ENCODE measurements around the gene ANXA6. TPM values are rescaled to one million over a fixed set of nuclear protein-coding genes. Genes with fewer than 3 reads are reported as not detected.
A peak's percentile ranks its signal among the peaks of the same experiment; 100 is the strongest.

ANXA6 gene
- total and polyA plus RNA-seq, 2 donors from 2014 or later: 107 to 183 TPM

DNA sequence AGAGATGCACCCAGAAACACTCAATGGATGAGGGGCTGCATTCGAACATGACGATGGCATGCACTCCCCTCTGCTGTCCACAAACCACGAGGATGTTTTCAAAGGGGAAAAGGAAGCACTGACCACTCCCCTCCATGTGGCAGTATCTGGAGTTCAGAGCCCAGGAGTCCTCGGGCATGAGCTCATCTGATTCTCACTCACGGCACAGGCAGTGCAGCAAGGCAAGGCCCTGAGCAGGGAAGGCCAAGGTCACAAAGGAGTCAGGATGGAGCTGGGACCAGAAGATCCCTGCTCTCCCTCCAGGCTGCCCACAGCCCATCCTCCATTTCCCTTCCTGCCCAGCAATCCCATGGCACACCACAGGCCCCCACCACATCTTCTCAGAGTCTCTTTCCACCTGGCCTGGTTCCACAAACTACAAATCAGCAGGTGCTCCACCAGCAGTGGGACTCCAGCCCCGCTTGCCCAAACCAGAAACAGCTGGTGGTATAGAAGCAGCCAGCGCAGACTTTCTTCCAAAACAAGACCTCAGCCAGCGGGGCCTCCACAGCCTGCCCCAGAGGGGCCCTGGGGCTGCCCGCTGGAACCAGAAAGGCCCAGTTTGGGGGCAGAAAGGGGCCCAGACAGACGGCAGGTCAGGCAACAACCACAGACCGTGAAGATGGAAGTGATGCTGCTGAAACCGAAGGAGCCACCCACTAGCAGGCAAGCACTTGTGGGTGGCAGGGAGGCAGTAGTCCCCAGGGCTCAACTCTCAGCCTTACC, 89.0 kb downstream of the ANXA6 start:
- Histone ChIP-seq H3K9ac (ENCODE audit: low read length in 3 of 3) (peak overlapping the region in 2 of 3 donors; percentile 37 to 67), H3K9me3 (ENCODE audit: control insufficient read depth in 2 of 3, insufficient read depth in 1 of 3, low read length in 3 of 3) (no peaks in the 10 kb centered on the region), H3K4me1 (ENCODE audit: control insufficient read depth in 2 of 3, insufficient read depth in 2 of 3, low read depth in 1 of 3, low read length in 3 of 3) (peaks cover 0 to 82% (median 70%) of the 10 kb centered on the region in 3 donors), H3K36me3 (ENCODE audit: control insufficient read depth in 2 of 3, insufficient read depth in 3 of 3, low read length in 3 of 3) (peaks cover 0 to 24% (median 4%) of the 10 kb centered on the region in 3 donors), H3K27ac (ENCODE audit: low read depth in 2 of 2, low read length in 2 of 2) (peak overlapping the region; percentile 87 to 88), H3K27me3 (ENCODE audit: control insufficient read depth, insufficient read depth, low read length) (no peaks in the 10 kb centered on the region), H3K4me3 (ENCODE audit: low read length in 3 of 3) (peak overlapping the region in 1 of 3 donors; percentile 18)
- intact Hi-C loops (cut with DNase I): no loop called here
- TF ChIP-seq, protein P1, sequence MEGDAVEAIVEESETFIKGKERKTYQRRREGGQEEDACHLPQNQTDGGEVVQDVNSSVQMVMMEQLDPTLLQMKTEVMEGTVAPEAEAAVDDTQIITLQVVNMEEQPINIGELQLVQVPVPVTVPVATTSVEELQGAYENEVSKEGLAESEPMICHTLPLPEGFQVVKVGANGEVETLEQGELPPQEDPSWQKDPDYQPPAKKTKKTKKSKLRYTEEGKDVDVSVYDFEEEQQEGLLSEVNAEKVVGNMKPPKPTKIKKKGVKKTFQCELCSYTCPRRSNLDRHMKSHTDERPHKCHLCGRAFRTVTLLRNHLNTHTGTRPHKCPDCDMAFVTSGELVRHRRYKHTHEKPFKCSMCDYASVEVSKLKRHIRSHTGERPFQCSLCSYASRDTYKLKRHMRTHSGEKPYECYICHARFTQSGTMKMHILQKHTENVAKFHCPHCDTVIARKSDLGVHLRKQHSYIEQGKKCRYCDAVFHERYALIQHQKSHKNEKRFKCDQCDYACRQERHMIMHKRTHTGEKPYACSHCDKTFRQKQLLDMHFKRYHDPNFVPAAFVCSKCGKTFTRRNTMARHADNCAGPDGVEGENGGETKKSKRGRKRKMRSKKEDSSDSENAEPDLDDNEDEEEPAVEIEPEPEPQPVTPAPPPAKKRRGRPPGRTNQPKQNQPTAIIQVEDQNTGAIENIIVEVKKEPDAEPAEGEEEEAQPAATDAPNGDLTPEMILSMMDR (IDR thresholded peaks at IDR 0.05; ENCODE audit: borderline replicate concordance, extremely low read depth, insufficient read depth): no peak
- FAIRE-seq (no peak), DNase-seq (no peak)

- FAIRE-seq (no peak), DNase-seq (no peak)
- no peak overlapping the region for H3K4me3 ChIP-seq (ENCODE audit: low read length in 3 of 3)
- peaks cover 0 to 87% (median 78%) of the 10 kb centered on the region in 3 donors for H3K4me1 ChIP-seq (ENCODE audit: control insufficient read depth in 2 of 3, insufficient read depth in 2 of 3, low read depth in 1 of 3, low read length in 3 of 3)
- H3K36me3 ChIP-seq (ENCODE audit: control insufficient read depth in 2 of 3, insufficient read depth in 3 of 3, low read length in 3 of 3): peaks cover 0 to 27% (median 4%) of the 10 kb centered on the region in 3 donors
- peak overlapping the region in 2 of 3 donors; percentile 34 to 67 for H3K9ac ChIP-seq (ENCODE audit: low read length in 3 of 3)
- intact Hi-C loops (cut with DNase I): no loop called here
- H3K9me3 ChIP-seq (ENCODE audit: control insufficient read depth in 2 of 3, insufficient read depth in 1 of 3, low read length in 3 of 3): no peaks in the 10 kb centered on the region
- no peaks in the 10 kb centered on the region for H3K27me3 ChIP-seq (ENCODE audit: control insufficient read depth, insufficient read depth, low read length)
- H3K27ac ChIP-seq (ENCODE audit: low read depth in 2 of 2, low read length in 2 of 2): peak overlapping the region; percentile 87 to 88
- TF ChIP-seq, protein P1 (IDR thresholded peaks at IDR 0.05; ENCODE audit: borderline replicate concordance, extremely low read depth, insufficient read depth): no peak
Observed at GRCh38 chr5:151067632-151068432, 89.7 kb downstream of the ANXA6 start.

DNA sequence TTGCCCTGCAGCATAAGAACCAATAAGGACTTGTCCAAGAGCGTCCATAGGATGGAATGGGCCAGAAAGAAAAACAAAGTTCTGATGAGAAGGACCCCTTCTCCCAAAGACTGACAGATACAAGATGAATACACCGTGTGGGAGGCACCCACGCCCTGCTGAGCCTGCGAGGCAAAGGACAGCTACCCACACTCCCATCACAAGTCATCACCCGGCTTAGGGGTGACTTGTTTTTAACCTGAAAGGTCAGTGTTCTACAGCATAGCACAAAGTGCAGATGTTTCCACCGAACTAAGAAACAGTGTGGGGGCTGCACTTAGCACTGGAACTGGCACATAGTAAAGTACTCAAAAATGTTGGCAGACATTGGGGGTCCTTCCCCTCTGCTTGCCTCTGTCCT, 90.7 kb downstream of the ANXA6 start:
- TF ChIP-seq, protein P1 (IDR thresholded peaks at IDR 0.05; ENCODE audit: borderline replicate concordance, extremely low read depth, insufficient read depth): no peak
- Histone ChIP-seq H3K27ac (ENCODE audit: low read depth in 2 of 2, low read length in 2 of 2) (peak overlapping the region; percentile 87 to 88), H3K36me3 (ENCODE audit: control insufficient read depth in 2 of 3, insufficient read depth in 3 of 3, low read length in 3 of 3) (peaks cover 0 to 37% (median 12%) of the 10 kb centered on the region in 3 donors), H3K4me3 (ENCODE audit: low read length in 3 of 3) (no peak overlapping the region), H3K27me3 (ENCODE audit: control insufficient read depth, insufficient read depth, low read length) (no peaks in the 10 kb centered on the region), H3K9ac (ENCODE audit: low read length in 3 of 3) (no peak overlapping the region), H3K9me3 (ENCODE audit: control insufficient read depth in 2 of 3, insufficient read depth in 1 of 3, low read length in 3 of 3) (no peaks in the 10 kb centered on the region), H3K4me1 (ENCODE audit: control insufficient read depth in 2 of 3, insufficient read depth in 2 of 3, low read depth in 1 of 3, low read length in 3 of 3) (peaks cover 0 to 86% (median 84%) of the 10 kb centered on the region in 3 donors)
- intact Hi-C loops (cut with DNase I): no loop called here
- DNase-seq: no peak
- FAIRE-seq: no peak

All from kidney (tissue), 14 donors.